Left renal pelvis (tissue), 4 donors: Measurements from ENCODE around the gene TEX29. TPM values are rescaled to one million over a fixed set of nuclear protein-coding genes. Genes with fewer than 3 reads are reported as not detected.

Source experiments
- DNase-seq, 4 donors: peaks; one replicate each; pipeline ENCODE4 v3.0.0-alpha.2; 2013; ENCODE audit warnings: low read depth in 4 of 4, low spot score in 3 of 4
- polyA plus RNA-seq, 4 donors: library from polyadenylated mRNA; unstranded; fragments of 120-200 nt; gene quantifications; one replicate each; pipeline ENCODE4 v1.2.1, GENCODE V29; 2013; ENCODE audit not compliant: insufficient read length in 4 of 4

The TEX29 gene
- polyA plus RNA-seq, 4 donors: 0.36 to 0.49 (median 0.48) TPM; not detected in 1

DNA sequence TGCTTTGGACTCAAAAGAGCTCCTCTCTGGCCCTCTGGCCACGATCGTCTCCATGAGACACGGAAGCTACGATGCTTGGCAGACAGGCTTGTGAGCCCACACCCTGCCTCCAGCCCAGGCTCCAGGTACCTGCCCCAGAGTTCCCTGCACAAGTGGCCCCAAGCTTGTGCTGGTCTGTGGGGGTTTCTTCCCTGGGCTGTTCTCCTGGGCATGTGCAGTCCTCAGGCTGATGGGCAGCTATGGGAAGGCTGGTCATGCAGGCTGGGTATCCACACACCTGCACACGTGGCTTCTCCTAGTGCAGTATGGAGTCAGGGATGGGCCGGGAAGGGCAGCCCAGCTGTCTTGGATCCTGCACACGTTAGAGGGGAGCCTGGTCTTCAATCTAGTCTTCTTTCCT is 43.1 kb downstream of the TEX29 start:
- no peak for DNase-seq

DNA sequence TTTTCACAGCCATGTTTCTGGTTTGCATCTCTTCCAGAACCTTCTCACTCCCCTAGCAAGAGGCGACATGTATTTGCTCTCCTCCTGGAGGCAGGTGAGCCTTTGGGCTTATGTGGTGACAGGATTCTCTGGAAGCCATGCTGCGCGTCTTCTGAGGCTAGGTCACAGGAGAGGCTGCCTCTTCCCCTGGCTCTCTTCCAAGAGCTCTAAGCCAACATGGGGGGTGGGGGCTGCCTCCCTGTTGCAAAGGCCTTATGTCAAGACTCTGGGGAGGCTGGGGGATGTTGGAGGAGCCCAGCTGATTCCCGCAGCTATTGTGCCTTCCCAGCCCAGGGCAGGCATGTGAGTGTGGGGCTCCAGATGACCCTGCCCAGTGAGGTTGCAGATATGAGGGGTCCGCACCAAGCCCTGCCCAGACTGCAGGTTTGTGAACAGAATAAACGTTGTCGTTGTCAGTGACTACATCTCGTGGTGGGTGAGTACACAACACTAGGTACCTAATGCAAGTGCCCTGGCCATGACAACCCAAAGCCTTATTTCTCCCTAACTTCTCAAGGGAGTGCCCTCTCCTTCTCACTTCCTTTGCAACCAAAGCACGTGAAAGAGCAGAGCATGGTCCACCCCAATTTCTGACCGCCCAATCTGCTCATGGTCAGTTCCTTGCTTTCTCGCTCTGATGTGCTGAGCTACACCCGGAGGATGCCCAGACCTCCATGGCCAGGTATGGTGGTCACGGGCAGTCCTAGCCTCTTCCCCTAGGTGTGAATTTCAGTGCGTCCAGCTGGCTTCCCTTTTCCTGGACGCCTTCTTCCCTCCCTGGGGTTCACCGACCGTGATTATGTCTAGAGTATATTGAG is 44.9 kb downstream of the TEX29 start:
- DNase-seq: no peak

DNA sequence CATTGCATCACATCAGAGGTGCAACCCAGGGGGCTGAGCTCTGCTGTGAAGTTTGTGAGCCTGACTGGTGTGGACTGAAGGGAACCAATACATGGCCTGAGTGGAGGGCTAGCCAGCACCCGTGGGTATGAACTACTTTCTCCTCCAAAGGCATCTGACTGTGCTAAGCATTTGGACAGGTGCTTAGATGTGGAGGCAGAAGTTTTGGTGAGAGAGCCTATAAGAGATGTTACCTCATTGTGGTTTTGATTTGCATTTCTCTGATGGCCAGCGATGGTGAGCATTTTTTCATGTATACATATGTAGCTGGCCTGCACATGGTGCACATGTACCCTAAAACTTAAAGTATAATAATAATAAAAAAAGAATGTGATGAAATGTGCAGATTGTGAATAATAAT is 46.9 kb downstream of the TEX29 start:
- no peak for DNase-seq

DNA sequence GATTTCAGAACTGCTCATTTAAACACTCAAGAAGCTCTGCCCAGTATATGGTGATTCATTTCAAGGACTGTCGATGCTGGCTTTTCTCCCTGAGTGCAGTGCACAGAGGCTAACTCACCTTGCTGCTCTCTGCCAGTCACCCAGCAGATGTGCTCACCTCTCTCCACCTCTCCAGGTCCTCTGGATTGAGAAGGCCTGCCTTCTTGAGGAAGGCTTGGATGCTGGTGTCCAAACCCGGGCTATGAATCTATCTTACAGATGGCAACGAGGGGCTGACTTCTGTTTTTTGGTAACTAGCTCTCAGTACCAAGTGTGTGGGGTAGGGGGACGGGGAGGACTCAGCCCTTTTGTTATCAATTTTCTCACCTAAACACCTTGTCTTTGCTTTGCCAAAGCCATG is 47.6 kb downstream of the TEX29 start:
- DNase-seq: no peak

DNA sequence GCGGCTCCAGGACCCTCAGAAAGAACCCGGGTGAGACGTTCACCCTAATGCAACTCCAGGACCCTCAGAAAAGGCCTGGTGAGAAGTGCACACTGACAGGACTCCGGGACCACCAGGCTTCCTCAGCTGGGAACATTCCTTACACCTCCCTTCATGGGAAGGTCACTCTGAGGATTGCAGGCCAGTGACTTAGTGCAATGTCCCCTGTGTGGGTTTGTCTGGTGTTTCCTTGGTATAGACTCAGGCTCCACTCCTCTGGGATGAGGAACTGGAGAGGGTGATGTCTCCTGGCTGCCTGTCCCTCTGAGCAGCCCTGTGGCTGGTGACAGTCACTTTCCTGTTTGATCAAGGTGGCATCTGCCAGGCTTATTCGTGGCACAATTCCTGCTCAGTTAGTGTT is 49.7 kb downstream of the TEX29 start:
- DNase-seq: no peak

DNA sequence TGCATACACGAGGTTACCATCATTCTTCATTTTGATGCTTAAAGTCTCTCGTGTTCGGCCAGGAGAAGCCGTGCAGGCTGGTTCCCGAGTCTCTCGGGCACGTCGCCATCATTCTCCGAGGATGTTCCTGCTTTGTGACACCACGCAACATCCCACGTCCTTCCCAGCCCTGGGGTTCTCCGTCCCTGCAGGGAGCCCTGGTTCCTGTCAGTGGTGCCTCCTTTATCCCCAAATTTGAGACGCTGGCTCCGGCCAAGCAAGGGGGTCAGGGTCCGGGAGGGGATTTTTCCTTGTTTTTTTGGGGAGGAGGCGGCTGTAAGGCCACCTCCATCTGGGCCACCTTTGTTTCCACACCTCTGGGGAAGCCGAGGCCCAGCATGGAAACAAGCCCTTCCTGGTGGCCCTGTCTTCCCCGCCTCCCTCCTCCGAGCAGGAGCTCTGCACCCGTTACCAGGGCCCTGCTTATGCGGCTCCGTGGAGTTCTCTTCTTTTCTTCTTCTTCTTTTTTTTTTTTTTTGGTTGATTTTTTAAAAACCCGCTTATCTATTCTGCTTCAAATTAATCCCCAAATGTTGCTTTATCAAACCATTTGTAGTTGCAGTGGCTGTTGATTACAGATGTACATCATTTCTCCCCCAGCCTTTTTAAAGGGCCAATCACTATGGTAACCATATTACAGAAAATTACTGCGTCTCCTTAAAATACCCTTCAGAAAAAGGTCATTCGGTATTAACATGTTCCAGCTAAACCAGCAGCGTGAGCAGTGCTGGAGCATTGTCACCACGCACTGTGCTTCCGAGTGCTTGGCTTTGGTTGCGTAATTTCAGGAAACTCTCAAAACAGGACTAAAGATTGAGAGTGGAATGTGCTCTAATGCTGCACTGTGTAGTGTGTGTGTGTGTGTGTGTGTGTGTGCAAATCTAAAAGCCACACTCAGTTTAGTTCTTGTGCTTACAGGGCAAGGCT is 50.4 kb downstream of the TEX29 start:
- DNase-seq: no peak

DNA sequence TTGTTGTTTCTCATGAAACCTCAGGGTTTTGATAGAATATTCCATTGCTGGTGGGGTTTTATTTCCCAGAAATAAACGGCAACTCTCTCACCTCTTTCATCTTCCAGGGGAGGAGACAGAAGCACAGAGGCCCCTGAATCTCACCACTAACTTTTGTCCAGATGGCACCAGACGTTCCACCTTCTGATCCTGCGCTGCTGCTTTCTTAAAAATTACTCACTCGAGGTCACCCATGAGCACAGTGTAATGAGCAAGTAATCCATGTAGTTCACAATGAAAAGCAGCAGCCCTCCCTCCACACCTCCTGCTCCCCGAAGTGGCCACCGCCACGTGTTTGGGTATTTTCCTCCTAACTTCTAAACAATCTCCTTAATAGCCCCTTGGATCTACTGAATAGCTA is 51.3 kb downstream of the TEX29 start:
- DNase-seq: no peak

DNA sequence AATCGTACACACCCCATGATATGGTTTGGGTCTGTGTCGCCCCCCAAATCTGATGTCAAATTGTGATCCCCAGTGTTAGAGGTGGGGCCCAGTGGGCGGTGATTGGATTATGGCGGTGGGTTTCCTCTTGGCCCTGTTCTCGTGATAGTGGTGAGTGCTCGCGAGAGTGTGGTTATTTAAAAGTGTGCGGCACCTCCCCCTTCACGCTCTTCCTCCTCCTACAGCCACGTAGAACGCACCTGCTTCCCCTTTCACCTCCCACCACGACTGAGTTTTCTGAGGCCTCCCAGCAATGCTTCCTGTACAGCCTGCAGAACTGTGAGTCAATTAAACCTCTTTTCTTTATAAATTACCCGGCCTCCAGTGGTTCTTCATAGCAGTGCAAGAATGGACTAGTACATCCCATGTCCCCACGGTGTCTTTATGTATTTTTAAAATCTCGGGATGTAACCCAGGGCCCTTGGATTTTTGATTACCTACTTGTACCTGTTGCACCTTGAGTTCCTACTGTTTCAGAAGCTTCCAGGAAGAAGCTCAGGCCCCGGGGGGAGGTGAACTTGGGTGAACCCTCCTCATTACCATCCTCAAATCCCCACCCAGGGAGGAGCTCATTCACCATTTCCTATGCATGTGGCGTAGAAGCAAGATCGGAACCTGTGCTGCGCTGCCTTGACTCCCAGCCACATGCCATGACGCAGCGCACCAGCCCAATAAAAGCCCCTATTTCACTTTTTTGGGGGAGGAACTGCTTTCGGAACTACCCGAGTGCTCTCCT is 52.4 kb downstream of the TEX29 start:
- no peak for DNase-seq

DNA sequence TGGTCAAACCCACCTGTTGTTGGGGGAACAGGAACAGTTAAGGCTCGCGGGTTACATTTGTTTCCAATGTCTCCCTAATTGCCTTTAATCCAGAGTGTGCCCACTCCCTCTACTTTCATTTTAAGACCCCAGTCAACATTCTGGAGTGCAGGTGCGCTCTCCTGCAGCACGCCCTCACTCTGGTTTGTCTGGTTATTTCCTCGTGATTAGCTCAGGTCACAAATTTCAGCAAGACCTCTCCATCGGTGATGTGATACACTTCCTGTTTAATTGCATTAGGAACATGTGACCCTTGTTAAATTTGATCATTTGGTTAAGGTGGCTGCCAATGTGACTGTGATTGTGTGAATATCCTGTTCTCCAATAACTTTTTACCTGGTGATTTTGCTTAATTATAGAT is 53.0 kb downstream of the TEX29 start:
- no peak for DNase-seq

DNA sequence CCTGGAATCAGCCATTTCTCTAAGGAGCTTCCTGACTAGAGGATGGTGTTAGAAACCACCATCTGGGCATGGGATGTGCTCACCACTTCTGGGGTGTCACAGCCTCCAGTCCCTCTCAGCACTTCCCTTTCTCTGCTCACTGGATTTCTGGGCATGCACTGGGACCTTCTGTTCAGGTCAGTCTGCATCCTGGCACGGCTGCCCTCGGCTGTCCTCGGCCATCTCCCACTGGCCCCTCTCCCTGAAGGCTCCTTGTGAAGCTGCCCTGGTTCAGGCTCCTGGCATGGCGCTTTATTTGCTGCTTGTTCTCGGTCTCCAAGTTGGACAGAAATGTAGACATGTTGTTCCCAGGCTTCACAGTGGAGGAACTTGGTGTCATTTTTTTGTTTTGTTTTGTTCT is 60.0 kb downstream of the TEX29 start:
- DNase-seq: no peak

DNA sequence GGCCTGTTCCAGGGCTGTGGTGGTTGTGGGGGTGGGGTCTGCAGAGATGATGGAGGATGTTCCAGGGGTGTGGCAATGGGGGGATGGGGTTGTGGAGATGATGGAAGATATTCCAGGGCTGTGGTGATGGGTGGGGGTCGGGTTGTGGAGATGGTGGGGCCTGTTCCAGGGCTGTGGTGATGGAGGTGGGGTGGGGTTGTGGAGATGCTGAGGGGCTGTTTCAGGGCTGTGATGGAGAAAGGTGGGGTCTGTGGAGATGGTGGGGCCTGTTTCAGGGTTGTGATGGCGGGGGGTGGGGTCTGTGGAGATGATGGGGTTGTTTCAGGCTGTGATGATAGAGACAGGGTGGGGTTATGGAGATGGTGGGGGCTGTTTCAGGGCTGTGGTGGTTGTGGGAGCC is 62.0 kb downstream of the TEX29 start:
- no peak for DNase-seq

DNA sequence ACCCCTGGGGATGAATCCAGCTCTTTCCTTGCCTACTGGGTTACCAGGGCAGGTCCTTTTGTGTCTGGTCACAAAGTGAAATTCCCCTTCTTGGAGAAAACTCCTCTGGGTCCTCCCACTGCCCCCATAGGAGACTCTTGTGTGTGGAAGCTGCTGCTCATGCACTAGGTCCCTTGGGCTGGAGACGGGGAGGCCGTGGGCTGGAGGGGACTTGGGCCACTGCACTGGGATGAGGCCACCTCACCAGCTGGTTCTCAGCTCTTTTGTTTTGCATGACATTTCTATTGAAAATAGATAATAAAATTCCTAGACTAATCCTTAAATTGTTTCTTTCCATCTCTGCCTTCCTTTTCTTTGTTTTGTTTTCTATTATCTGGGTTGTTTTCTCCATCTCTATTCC is 62.4 kb downstream of the TEX29 start:
- DNase-seq: no peak

DNA sequence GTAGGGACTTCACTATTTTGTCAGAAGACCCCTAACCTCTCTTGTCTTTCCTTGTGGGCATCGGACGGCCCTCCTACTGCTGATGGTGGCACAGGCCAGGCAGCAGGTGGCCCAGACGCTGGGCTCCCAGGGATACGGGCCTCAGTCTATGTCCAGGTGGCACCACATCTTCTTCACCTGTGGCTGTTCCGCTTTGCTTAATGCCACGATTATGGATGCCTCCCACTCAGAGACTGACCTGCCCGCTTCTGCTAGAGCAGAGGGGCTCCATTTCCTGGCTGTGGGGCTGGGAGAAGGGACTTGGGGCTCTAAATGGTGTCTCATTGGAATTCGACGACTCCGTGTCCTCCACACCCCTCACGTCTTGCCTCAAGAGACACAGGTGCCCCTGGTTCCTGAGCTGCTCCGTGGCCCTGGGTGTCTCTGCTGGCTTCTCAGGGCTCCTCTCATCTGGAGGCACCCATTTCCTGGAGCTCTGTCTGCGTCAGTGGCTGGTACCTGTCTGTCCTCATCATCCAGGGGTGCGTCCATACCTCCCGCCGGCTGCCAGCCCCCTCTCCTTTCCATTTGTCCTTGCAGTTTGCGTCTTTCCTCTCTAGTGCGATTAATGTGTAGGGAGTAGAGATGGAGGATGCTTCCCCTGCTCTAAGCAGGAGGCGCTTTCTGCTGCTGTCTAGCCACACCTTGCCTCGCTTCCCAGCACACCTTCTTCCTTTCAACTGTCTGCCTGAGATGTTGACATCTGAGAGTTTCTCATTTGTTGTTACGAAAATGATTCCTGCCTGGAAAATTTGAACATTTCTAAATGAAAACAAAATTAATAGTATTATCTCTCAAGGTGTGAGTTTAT is 63.4 kb downstream of the TEX29 start:
- no peak for DNase-seq

DNA sequence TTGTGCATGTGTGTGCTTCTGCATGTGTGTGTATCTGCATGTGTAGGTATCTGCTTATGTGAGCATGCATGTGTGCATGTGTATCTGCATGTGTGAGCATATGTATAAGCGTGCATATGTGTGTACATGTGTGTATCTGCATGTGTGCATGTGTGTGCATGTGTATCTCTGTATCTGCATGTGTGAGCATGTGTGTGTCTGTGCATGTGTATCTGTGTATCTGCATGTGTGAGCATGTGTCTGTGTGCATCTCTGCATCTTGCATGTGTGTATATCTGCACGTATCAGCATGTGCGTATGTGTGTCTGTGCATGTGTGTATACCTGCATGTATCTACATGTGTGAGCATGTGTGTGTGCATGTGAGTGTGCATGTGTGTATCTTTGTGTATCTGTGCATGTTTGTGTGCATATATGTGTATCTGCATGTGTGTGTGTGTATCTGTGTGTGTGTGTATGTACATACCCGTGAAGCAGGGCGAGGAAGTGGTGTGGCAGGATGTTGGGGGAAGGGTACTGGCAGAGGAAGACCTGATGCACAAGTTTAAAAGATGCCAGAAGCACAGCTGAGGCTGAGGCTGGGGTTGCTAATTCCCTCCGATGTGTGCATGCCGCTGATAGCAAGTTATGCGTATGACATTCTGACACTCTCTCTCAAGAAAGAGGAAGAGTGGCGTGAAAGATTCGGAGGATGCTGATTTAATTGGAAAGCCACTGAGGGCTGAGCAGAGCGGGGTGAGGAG is 64.2 kb downstream of the TEX29 start:
- DNase-seq: no peak

DNA sequence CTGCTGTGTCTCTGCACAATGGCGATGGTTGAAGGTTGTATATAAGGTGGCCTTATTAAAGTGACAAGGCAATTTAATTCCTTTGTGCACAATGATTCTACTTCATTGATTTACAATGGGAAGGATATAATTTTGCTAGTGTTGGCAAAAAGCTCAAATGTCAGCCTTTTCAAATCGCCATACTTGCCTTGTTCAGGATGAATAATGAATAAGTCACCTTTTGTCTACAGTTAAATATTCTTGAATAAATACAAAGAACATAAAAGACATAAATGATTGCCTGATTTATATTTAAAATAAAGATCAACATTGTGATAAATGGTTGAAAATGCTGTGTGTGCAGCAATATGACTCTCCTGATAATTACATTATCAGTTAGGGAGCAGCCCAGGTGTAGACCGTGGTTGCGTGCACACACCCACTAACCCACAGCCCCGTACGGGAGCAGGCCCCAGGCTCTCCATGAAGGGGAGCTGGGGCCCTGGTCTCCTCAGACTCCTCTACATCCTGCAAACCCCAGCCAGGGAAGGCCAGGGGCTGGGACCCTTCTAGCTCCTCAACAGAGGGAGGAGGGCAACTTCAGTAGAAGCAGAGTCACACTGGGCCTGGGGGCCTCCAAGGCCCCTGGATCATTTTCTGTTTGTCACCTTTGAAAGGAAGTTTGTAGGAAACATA is 64.9 kb downstream of the TEX29 start:
- no peak for DNase-seq

DNA sequence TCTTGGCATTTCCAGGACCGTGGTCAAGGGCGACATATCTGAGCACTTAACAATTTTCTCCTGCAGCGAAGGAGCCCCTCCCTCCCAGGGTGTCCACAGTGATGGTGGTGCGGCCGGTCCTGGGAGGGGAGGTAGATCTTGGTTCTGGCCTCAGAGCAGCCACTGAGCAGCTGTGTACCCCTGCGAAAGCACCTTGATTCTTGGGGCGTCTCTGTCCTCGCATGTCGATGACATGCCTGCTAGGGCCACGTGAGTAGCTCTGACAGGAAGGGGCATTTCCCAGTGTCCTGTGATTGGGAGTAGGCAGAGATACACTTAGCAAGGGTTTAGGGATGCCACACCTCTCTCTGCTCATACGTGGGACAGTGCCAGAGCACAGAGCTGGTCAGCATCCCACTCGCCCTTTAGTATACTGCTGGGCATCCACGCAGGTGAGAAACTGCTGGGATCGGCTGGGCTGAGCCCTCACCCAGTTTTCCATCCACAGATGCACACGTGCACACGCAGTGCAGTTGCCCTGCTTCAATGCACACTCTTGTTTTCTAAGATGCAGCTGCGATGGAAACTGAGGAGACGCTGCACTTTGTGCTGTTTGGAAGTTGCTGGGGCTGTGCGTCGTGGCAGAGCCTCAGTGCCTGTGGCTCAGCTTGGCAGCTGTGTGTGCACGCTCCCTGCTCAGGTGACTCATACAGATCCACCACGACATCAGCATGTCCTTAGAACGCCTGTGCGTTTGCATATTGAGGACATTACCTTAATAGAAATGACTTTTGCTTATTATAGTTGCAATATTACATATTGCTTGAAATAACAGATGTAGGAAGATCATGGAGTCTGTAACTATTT is 66.8 kb downstream of the TEX29 start:
- no peak for DNase-seq

DNA sequence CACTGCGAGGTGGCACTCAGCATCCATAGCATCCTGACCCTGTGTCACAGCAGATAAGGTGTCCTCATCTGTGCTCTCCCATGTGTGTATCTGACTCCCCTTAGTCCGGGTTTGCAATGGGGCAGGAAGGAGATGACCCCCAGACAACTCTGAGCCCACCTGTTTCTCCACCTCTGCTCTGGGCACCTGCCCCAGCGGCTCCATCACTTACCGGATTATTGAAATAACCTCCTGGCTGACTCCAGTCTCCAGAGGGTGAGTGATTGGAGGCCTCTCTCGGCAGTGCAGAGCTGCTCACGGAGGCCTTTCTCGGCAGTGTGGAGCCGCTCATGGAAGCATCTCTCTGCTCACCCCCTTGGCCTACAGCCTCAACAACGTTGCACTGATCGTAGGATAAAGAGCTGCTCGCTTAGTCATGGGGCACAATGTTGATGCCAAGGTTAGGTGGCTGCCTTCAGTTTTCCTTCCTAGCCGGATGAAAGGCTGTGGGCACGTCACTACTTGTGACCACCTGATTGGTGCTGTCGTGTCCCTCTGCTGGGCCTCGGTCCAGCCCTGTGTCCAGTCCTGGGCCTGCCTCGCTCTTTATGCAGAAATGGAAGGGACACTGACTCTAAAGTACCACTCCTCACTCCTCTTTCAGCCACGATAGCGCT is 67.6 kb downstream of the TEX29 start:
- DNase-seq: no peak
